SU-DHL-6 (cell line): Measurements from ENCODE around the gene IMPDH1.

Source experiments
- H2AFZ ChIP-seq: fragments of 200-600 bp; sonication (generic); 2 replicates; pipeline ENCODE4 v1.6.1; 2014; ENCODE audit warnings: low read depth, mild to moderate bottlenecking, moderate library complexity, mixed read lengths, antibody characterized with exemption, low read length; ENCODE audit not compliant: severe bottlenecking
- H3F3A ChIP-seq: fragments of 200-600 bp; shearing (Covaris generic); 2 replicates; pipeline ENCODE4 v1.6.0; 2016; ENCODE audit warnings: antibody characterized with exemption, mild to moderate bottlenecking; ENCODE audit not compliant: insufficient read depth
- H3K27ac ChIP-seq: fragments of 200-600 bp; sonication (generic); 2 replicates; pipeline ENCODE4 v1.5.1; 2016; ENCODE audit warnings: low read depth, mild to moderate bottlenecking, low read length, moderate library complexity, mixed read lengths
- H3K27me3 ChIP-seq: fragments of 200-600 bp; sonication (generic), shearing (Covaris generic); 2 replicates; pipeline ENCODE4 v1.6.0; 2014; ENCODE audit warnings: mild to moderate bottlenecking, low read length
- H3K36me3 ChIP-seq: fragments of 200-600 bp; sonication (generic); 2 replicates; pipeline ENCODE4 v1.6.1; 2014; ENCODE audit warnings: mild to moderate bottlenecking, low read length, mixed read lengths
- H3K4me2 ChIP-seq: fragments of 300-600, 200-600 bp; shearing (Covaris generic), sonication (generic); 2 replicates; pipeline ENCODE4 v1.6.0; 2014; ENCODE audit warnings: low read length, low read depth, mild to moderate bottlenecking; ENCODE audit not compliant: poor library complexity, severe bottlenecking
- H3K4me3 ChIP-seq: fragments of 200-600 bp; sonication (generic); 2 replicates; pipeline ENCODE4 v1.5.1; 2014; ENCODE audit warnings: antibody characterized with exemption, low read length, mild to moderate bottlenecking, mixed read lengths; ENCODE audit not compliant: insufficient read depth, poor library complexity, severe bottlenecking
- H3K79me2 ChIP-seq: fragments of 200-600 bp; sonication (generic); 2 replicates; pipeline ENCODE4 v1.6.1; 2014; ENCODE audit warnings: mild to moderate bottlenecking, low read length, moderate library complexity; ENCODE audit not compliant: insufficient read depth
- H3K9ac ChIP-seq: fragments of 200-600 bp; sonication (generic); 2 replicates; pipeline ENCODE4 v1.7.0; 2014; ENCODE audit warnings: mild to moderate bottlenecking, low read length
- H3K9me2 ChIP-seq: fragments of 200-600 bp; sonication (generic); replicated peaks from 2 replicates; pipeline ENCODE4 v1.6.1; 2014; ENCODE audit warnings: low read length; ENCODE audit not compliant: insufficient read depth
- H3K9me3 ChIP-seq: fragments of 200-600 bp; sonication (generic); 2 replicates; pipeline ENCODE4 v1.6.1; 2014; ENCODE audit warnings: low read length, mixed read lengths; ENCODE audit not compliant: insufficient read depth
- H4K20me1 ChIP-seq: fragments of 200-600 bp; sonication (generic); 2 replicates; pipeline ENCODE4 v1.6.1; 2014; ENCODE audit warnings: low read depth, mild to moderate bottlenecking, antibody characterized with exemption, low read length, moderate library complexity, mixed read lengths
- EZH2phosphoT487 ChIP-seq: fragments of 200-600 bp; sonication (generic), shearing (Covaris generic); conservative IDR thresholded peaks from 2 replicates; pipeline ENCODE4 v1.6.1; 2018; ENCODE audit warnings: mild to moderate bottlenecking, antibody characterized with exemption, low read length, moderate library complexity, mixed read lengths
- TF ChIP-seq, protein P1 (sequence below): fragments of 200-600 bp; sonication (generic); IDR thresholded peaks from one replicate; pipeline ENCODE4 v1.5.1; 2017; ENCODE audit warnings: antibody characterized with exemption, mild to moderate bottlenecking, low read length, moderate library complexity; ENCODE audit not compliant: insufficient read depth, poor library complexity, severe bottlenecking

The IMPDH1 gene

DNA sequence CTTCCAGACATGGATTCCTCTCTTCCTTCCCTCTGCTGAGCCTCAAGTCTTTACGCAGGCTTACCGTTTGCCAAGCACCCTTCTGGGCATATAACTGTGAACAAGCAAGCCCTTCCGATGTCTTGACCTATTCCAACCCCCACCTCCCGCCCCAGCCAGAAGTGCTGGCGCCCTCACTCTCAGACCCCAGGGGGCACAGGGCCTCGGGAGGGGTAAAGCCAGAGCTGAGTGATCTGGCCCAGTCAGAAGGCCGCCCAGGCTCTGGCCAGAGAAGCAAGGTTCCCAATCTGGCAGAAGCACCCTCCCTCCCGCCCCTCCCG lies 49.5 kb downstream of the IMPDH1 start:
- Histone ChIP-seq H3K9ac (no peak overlapping the region), H3K27me3 (no peaks in the 10 kb centered on the region), H4K20me1 (no peaks in the 10 kb centered on the region), H2AFZ (no peak overlapping the region), H3K4me2 (no peak overlapping the region), H3K79me2 (no peaks in the 10 kb centered on the region), H3K4me3 (no peak overlapping the region), H3K9me3 (no peaks in the 10 kb centered on the region), H3K9me2 (no peaks in the 10 kb centered on the region), H3F3A (no peaks in the 10 kb centered on the region), H3K27ac (no peak overlapping the region), H3K36me3 (no peaks in the 10 kb centered on the region)
- TF ChIP-seq, protein P1, sequence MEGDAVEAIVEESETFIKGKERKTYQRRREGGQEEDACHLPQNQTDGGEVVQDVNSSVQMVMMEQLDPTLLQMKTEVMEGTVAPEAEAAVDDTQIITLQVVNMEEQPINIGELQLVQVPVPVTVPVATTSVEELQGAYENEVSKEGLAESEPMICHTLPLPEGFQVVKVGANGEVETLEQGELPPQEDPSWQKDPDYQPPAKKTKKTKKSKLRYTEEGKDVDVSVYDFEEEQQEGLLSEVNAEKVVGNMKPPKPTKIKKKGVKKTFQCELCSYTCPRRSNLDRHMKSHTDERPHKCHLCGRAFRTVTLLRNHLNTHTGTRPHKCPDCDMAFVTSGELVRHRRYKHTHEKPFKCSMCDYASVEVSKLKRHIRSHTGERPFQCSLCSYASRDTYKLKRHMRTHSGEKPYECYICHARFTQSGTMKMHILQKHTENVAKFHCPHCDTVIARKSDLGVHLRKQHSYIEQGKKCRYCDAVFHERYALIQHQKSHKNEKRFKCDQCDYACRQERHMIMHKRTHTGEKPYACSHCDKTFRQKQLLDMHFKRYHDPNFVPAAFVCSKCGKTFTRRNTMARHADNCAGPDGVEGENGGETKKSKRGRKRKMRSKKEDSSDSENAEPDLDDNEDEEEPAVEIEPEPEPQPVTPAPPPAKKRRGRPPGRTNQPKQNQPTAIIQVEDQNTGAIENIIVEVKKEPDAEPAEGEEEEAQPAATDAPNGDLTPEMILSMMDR: no peak
- no peak for TF ChIP-seq EZH2phosphoT487

DNA sequence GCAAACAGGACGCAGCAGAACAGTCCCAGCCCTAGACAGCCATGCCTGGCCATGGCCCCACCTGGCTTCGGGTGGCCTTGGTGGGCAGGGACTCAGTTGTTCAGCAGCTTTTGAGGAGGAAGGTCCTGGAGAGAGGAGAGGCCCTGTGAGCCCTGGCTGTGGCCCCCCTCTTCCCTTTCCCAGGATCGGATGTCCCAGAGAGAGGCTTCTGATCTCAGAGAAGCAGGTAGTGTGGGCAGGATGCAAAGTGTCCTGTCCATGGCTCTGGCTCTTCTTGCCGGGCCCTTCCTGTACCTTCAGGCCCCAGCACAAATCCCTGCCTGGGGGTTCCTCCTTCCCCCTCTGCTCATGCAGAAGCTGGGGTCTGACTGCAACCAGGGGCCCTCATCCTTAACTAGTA lies 49.8 kb downstream of the IMPDH1 start:
- TF ChIP-seq, protein P1: no peak
- no peak for TF ChIP-seq EZH2phosphoT487
- no peak overlapping the region for H3K4me3 ChIP-seq
- no peak overlapping the region for H3K9ac ChIP-seq
- H3K4me2 ChIP-seq: no peak overlapping the region
- H3K27ac ChIP-seq: no peak overlapping the region
- no peaks in the 10 kb centered on the region for H3K79me2 ChIP-seq
- no peaks in the 10 kb centered on the region for H3K27me3 ChIP-seq
- H3F3A ChIP-seq: no peaks in the 10 kb centered on the region
- H2AFZ ChIP-seq: no peak overlapping the region
- H4K20me1 ChIP-seq: no peaks in the 10 kb centered on the region
- no peaks in the 10 kb centered on the region for H3K9me2 ChIP-seq
- H3K9me3 ChIP-seq: no peaks in the 10 kb centered on the region
- no peaks in the 10 kb centered on the region for H3K36me3 ChIP-seq

DNA sequence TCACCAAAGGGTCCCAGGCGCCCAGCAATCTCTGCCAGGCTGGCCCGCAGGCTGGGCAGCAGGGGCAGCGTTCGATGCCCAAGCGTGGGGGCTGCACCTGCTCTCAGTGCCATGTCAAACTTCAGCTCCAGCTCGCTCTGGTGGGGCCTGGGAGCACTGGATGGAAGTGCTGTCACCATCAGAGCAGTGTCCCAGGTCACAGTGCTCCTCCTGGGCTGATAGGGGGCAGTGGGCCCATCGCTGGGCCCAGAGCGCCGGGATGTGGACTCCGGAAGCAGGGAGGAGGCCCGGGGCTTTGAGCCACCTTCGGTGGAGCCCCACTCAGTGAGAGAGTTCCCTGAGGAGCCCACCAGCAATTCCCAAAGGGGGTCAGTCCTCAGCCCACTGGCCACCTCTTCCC lies 50.4 kb downstream of the IMPDH1 start:
- Histone ChIP-seq H3K27me3 (no peaks in the 10 kb centered on the region), H3F3A (no peaks in the 10 kb centered on the region), H3K36me3 (no peaks in the 10 kb centered on the region), H3K9me3 (no peaks in the 10 kb centered on the region), H3K4me3 (no peak overlapping the region), H3K4me2 (no peak overlapping the region), H4K20me1 (no peaks in the 10 kb centered on the region), H2AFZ (no peak overlapping the region), H3K9me2 (no peaks in the 10 kb centered on the region), H3K27ac (no peak overlapping the region), H3K9ac (no peak overlapping the region), H3K79me2 (no peaks in the 10 kb centered on the region)
- TF ChIP-seq, protein P1: no peak
- no peak for TF ChIP-seq EZH2phosphoT487

DNA sequence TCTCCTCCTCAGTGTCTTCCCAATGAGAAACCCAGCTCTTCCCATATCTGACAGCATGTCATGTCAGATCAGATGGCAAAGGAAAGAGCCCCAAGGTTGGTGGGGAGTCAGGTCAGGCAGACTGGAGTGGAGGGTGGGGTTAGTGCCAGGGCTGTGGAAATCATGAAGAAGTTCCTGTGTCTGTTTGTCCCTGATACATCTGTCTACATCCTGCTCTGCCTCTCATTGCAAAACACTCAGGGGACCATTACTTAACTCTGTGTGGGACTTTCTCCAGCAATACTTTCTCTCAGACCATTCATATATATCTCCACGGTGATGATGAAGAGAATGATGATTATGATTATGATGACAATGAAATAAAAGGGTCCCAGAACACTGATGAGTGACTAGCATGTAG lies 51.5 kb downstream of the IMPDH1 start:
- TF ChIP-seq, protein P1: no peak
- no peak for TF ChIP-seq EZH2phosphoT487
- Histone ChIP-seq H3K79me2 (no peaks in the 10 kb centered on the region), H3K4me3 (no peak overlapping the region), H2AFZ (no peak overlapping the region), H3F3A (no peaks in the 10 kb centered on the region), H3K36me3 (no peaks in the 10 kb centered on the region), H3K27ac (no peak overlapping the region), H3K9ac (no peak overlapping the region), H3K27me3 (no peaks in the 10 kb centered on the region), H3K9me3 (no peaks in the 10 kb centered on the region), H4K20me1 (no peaks in the 10 kb centered on the region), H3K4me2 (no peak overlapping the region), H3K9me2 (no peaks in the 10 kb centered on the region)
